ENCODE measurements around the gene SPTLC2.
A peak's percentile ranks its signal among the peaks of the same experiment; 100 is the strongest.

GRCh38 chr14:77616133-77616453 is 344 bp downstream of the SPTLC2 start:
- TF ChIP-seq, protein P1, sequence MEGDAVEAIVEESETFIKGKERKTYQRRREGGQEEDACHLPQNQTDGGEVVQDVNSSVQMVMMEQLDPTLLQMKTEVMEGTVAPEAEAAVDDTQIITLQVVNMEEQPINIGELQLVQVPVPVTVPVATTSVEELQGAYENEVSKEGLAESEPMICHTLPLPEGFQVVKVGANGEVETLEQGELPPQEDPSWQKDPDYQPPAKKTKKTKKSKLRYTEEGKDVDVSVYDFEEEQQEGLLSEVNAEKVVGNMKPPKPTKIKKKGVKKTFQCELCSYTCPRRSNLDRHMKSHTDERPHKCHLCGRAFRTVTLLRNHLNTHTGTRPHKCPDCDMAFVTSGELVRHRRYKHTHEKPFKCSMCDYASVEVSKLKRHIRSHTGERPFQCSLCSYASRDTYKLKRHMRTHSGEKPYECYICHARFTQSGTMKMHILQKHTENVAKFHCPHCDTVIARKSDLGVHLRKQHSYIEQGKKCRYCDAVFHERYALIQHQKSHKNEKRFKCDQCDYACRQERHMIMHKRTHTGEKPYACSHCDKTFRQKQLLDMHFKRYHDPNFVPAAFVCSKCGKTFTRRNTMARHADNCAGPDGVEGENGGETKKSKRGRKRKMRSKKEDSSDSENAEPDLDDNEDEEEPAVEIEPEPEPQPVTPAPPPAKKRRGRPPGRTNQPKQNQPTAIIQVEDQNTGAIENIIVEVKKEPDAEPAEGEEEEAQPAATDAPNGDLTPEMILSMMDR (IDR thresholded peaks at IDR 0.05 in 2 of 3, conservative IDR thresholded peaks at IDR 0.05 in 1 of 3; ENCODE audit: borderline replicate concordance in 1 of 3, insufficient read depth in 1 of 3, low read depth in 2 of 3, low read length in 2 of 3), result no peak
- peak; percentile 44; the same call in 1 of the 2 replicates for TF ChIP-seq ZFX (IDR thresholded peaks at IDR 0.05)
- TF ChIP-seq POLR2A (IDR thresholded peaks at IDR 0.05; ENCODE audit: borderline replicate concordance, extremely low read depth, insufficient read depth, insufficient read length), result no peak
- no peak for TF ChIP-seq EGR1 (IDR thresholded peaks at IDR 0.05; ENCODE audit: low read depth)
- TF ChIP-seq REST (IDR thresholded peaks at IDR 0.05; ENCODE audit: low read depth), result no peak
- TF ChIP-seq RAD21 (IDR thresholded peaks at IDR 0.05; ENCODE audit: low read depth), result no peak
- TF ChIP-seq, protein P2, sequence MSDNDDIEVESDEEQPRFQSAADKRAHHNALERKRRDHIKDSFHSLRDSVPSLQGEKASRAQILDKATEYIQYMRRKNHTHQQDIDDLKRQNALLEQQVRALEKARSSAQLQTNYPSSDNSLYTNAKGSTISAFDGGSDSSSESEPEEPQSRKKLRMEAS (IDR thresholded peaks at IDR 0.05), result no peak
- no peak for TF ChIP-seq POLR2AphosphoS5 (IDR thresholded peaks at IDR 0.05; ENCODE audit: low read depth, low read length)
- no peak for TF ChIP-seq SIN3A (IDR thresholded peaks at IDR 0.05; ENCODE audit: low read depth)
- no peak for TF ChIP-seq JUND (IDR thresholded peaks at IDR 0.05)
